HG03064 (cell line): ENCODE measurements around the gene LPP.

ENCODE experiments used
- ATAC-seq: cut with Tn5 transposase; IDR thresholded peaks from one replicate; pipeline ENCODE4 v1.9.1; 2021; ENCODE audit warnings: low read depth; ENCODE audit not compliant: unreplicated experiment

Gene LPP

GRCh38 chr3:188135271-188135670 is 18.7 kb upstream of the LPP start:
- no peak for ATAC-seq

GRCh38 chr3:188137051-188137450 is 16.9 kb upstream of the LPP start:
- ATAC-seq = no peak

GRCh38 chr3:188139466-188139865 is 14.5 kb upstream of the LPP start:
- ATAC-seq = no peak

- ATAC-seq = no peak
Observed at GRCh38 chr3:188146219-188146618, 7.7 kb upstream of the LPP start.

GRCh38 chr3:188147782-188148181 is 6.2 kb upstream of the LPP start:
- no peak for ATAC-seq

GRCh38 chr3:188148318-188148717 is 5.6 kb upstream of the LPP start:
- no peak for ATAC-seq

GRCh38 chr3:188149587-188149986 is 4.4 kb upstream of the LPP start:
- ATAC-seq = no peak

- no peak for ATAC-seq
Observed at GRCh38 chr3:188150982-188151381, 3.0 kb upstream of the LPP start.

- no peak for ATAC-seq
Observed at GRCh38 chr3:188151438-188151837, 2.5 kb upstream of the LPP start.

- no peak for ATAC-seq
Observed at GRCh38 chr3:188152660-188153436, 1.1 kb upstream of the LPP start.

- no peak for ATAC-seq
Observed at GRCh38 chr3:188153437-188154013, 432 bp upstream of the LPP start.

- ATAC-seq = no peak
Observed at GRCh38 chr3:188154809-188155574, 1.0 kb downstream of the LPP start.

GRCh38 chr3:188156056-188156455 is 2.1 kb downstream of the LPP start:
- no peak for ATAC-seq

GRCh38 chr3:188157407-188157806 is 3.5 kb downstream of the LPP start:
- no peak for ATAC-seq

- no peak for ATAC-seq
Observed at GRCh38 chr3:188157971-188158370, 4.0 kb downstream of the LPP start.

- no peak for ATAC-seq
Observed at GRCh38 chr3:188158731-188159310, 4.9 kb downstream of the LPP start.

- no peak for ATAC-seq
Observed at GRCh38 chr3:188160751-188161150, 6.8 kb downstream of the LPP start.

GRCh38 chr3:188164248-188164687 is 10.3 kb downstream of the LPP start:
- no peak for ATAC-seq

GRCh38 chr3:188165596-188165995 is 11.6 kb downstream of the LPP start:
- no peak for ATAC-seq

GRCh38 chr3:188166441-188166840 is 12.5 kb downstream of the LPP start:
- no peak for ATAC-seq

GRCh38 chr3:188168186-188168585 is 14.2 kb downstream of the LPP start:
- ATAC-seq = no peak
